Stomach (tissue), 9 donors: ENCODE data around the gene DGCR8. TPM values are rescaled to one million over a fixed set of nuclear protein-coding genes. Genes with fewer than 3 reads are reported as not detected.

Source experiments
- DNase-seq, 2 donors: peaks; one replicate each; pipeline versions ENCODE4 v3.0.0 to v3.0.0-alpha.2; 2013 to 2019
- H3K27ac ChIP-seq, 5 donors: fragments of 200-600 bp in 4 of 5; sonication (generic) in 4 of 5; one replicate each; pipeline ENCODE4 v1.5.1; 2013 to 2019; ENCODE audit warnings: mild to moderate bottlenecking in 1 of 5, moderate library complexity in 1 of 5
- H3K27me3 ChIP-seq, 3 donors: fragments of 200-600 bp; sonication (generic); one replicate each; pipeline ENCODE4 v1.5.1; 2017 to 2019; ENCODE audit warnings: mixed run types in 1 of 3
- H3K36me3 ChIP-seq, 4 donors: fragments of 200-600 bp; sonication (generic); 1 replicate in 3 of 4; 2 replicates in 1 of 4; pipeline ENCODE4 v1.5.1; 2016 to 2019
- H3K4me1 ChIP-seq, 4 donors: fragments of 200-600 bp; sonication (generic); one replicate each; pipeline ENCODE4 v1.5.1; 2016 to 2019
- H3K4me3 ChIP-seq, 4 donors: fragments of 200-600 bp; sonication (generic) in 3 of 4; one replicate each; pipeline ENCODE4 v1.5.1; 2016 to 2019; ENCODE audit warnings: mild to moderate bottlenecking in 1 of 4
- H3K9me3 ChIP-seq, 4 donors: fragments of 200-600 bp; sonication (generic); one replicate each; pipeline ENCODE4 v1.5.1; 2016 to 2019
- EP300 ChIP-seq: sonication (generic); formaldehyde crosslinking; IDR thresholded peaks from one replicate; pipeline ENCODE4 v1.6.1; 2017; ENCODE audit warnings: antibody characterized with exemption
- POLR2A ChIP-seq, 4 donors: fragments of 450-650 bp; IDR thresholded peaks; one replicate each; pipeline ENCODE4 v1.6.1; 2016; ENCODE audit warnings: antibody characterized with exemption in 4 of 4, control low read depth in 2 of 4, mild to moderate bottlenecking in 1 of 4, moderate library complexity in 1 of 4
- POLR2AphosphoS5 ChIP-seq, 3 donors: sonication (generic); formaldehyde crosslinking; IDR thresholded peaks; one replicate each; pipeline ENCODE4 v1.6.1; 2016; ENCODE audit warnings: antibody characterized with exemption in 3 of 3
- WGBS, 5 donors: extraction: QIAGEN DNeasy Blood & Tissue Kit in 3 of 5; methylation state at CpG; one replicate each; pipeline versions ENCODE4 v1.1.5 to v1.1.7; 2013 to 2018; 5-methylcytosine and 5-hydroxymethylcytosine counted together
- intact Hi-C: fragments of 100-400 bp; cut with DNase I; formaldehyde crosslinking; loops from one replicate; pipeline ENCODE4 v1.15.1; 2023; ENCODE audit warnings: low total_unique reads
- polyA plus RNA-seq, 3 donors: library from polyadenylated mRNA; stranded (reverse); fragments of 200-250 nt; gene quantifications; one replicate each; pipeline ENCODE4 v1.2.3, GENCODE V29; 2013
- total RNA-seq, 5 donors: library from RNA; depleted of rRNA; stranded (reverse); fragments of >200 nt; gene quantifications; one replicate each; pipeline versions ENCODE4 v1.1.0 to v1.2.3, GENCODE V29; 2014 to 2016
- TF ChIP-seq, protein P1 (sequence below), 7 experiments: fragments of 450-650 bp in 4 of 7; fragments of 200-600 bp in 3 of 7; sonication (generic) in 3 of 7; IDR thresholded peaks; one replicate each; pipeline ENCODE4 v1.5.1; 2016 to 2019; ENCODE audit warnings: antibody characterized with exemption in 7 of 7, control low read depth in 2 of 7, mild to moderate bottlenecking in 1 of 7
- donor health status: healthy with polysubstance abuse.
- donor health status: Bipolar disorder and iron deficiency.
- donor health status: healthy.

Gene DGCR8
- total and polyA plus RNA-seq, 8 donors: 7.8 to 55.4 (median 30.6) TPM

DNA sequence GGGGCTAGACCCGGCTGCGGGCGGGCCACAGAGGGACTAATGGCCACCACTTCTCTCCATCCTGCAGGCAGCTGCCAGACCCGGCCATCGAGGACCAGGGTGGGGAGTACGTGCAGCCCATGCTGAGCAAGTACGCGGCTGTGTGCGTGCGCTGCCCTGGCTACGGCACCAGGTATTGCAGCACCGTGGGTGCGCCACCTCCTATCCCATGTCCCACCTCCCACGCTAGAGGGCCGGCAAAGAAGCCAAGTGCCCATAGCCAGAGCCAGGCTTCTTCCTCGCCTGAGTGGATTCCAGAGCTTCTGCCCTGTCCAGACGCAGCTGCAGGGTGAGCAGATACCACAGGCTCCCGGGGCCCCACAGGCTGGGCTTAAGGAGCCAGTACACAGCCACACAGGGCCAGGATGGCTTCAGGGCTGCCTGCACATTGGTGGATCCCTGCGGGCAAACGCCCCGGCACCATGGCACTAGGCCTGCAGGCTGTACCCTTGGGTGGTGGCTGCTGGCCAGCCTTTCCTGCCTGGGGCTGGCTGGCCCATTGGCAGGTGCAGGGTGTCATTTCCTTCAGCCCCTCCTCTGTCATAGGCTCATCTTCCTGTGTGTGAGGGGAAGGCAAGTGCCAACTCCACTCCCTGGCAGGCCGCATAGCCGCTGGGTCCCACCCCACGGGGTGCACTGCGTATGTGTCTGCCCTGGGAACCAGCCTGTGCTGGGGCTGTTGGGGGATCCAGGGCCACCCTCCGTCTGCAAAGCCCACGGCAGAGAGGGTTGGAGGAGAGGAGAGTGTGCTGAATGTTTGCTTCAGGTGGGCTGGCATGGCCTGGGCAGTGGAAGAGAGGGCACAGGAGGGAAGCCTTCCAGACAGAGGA lies 16.5 kb upstream of the DGCR8 start:
- 84 to 95% (median 94%) methylated on average over 22 to 27 of the region's 27 CpGs for WGBS, 5 donors
- intact Hi-C loops: no loop called here
- H3K27me3 ChIP-seq: no peaks in the 10 kb centered on the region

DNA sequence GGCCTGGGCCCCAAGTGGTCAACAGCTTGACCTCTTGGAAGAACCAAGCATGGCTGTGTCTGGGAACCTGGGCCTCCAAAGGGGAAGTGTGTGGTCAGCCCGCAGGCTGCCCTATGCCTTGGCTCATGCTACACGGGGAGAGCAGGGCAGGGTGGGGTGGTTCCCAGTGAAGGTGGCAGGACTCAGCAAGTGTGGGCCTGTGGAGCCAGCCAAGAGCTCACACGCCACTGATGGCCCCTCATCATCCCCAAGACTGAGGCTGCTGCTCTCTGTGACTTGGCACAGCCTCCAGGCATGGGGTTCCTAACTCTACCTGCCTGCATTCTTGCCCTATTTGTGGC lies 15.9 kb upstream of the DGCR8 start:
- DNase-seq: no peak
- Histone ChIP-seq H3K27ac (no peak overlapping the region), H3K36me3 (peaks cover 28 to 72% (median 67%) of the 10 kb centered on the region in 4 donors), H3K4me3 (no peak overlapping the region), H3K9me3 (no peaks in the 10 kb centered on the region), H3K4me1 (no peaks in the 10 kb centered on the region), H3K27me3 (no peaks in the 10 kb centered on the region)
- TF ChIP-seq POLR2A (IDR thresholded peaks at IDR 0.05): no peak
- no peak for TF ChIP-seq EP300
- no peak for TF ChIP-seq POLR2AphosphoS5 (IDR thresholded peaks at IDR 0.05)
- TF ChIP-seq, protein P1, sequence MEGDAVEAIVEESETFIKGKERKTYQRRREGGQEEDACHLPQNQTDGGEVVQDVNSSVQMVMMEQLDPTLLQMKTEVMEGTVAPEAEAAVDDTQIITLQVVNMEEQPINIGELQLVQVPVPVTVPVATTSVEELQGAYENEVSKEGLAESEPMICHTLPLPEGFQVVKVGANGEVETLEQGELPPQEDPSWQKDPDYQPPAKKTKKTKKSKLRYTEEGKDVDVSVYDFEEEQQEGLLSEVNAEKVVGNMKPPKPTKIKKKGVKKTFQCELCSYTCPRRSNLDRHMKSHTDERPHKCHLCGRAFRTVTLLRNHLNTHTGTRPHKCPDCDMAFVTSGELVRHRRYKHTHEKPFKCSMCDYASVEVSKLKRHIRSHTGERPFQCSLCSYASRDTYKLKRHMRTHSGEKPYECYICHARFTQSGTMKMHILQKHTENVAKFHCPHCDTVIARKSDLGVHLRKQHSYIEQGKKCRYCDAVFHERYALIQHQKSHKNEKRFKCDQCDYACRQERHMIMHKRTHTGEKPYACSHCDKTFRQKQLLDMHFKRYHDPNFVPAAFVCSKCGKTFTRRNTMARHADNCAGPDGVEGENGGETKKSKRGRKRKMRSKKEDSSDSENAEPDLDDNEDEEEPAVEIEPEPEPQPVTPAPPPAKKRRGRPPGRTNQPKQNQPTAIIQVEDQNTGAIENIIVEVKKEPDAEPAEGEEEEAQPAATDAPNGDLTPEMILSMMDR (IDR thresholded peaks at IDR 0.05): no peak
- 82 to 100% (median 88%) methylated on average over 1 to 3 of the region's 3 CpGs for WGBS, 5 donors
- intact Hi-C loops: no loop called here

More for the DNA sequence above, 16.5 kb upstream of the DGCR8 start:
- Histone ChIP-seq H3K4me1 (no peaks in the 10 kb centered on the region), H3K36me3 (peaks cover 28 to 78% (median 73%) of the 10 kb centered on the region in 4 donors), H3K4me3 (no peak overlapping the region), H3K27ac (no peak overlapping the region), H3K9me3 (no peaks in the 10 kb centered on the region)
- DNase-seq: no peak
- TF ChIP-seq POLR2AphosphoS5 (IDR thresholded peaks at IDR 0.05): no peak
- TF ChIP-seq POLR2A (IDR thresholded peaks at IDR 0.05): no peak
- no peak for TF ChIP-seq EP300
- TF ChIP-seq, protein P1 (IDR thresholded peaks at IDR 0.05): no peak

DNA sequence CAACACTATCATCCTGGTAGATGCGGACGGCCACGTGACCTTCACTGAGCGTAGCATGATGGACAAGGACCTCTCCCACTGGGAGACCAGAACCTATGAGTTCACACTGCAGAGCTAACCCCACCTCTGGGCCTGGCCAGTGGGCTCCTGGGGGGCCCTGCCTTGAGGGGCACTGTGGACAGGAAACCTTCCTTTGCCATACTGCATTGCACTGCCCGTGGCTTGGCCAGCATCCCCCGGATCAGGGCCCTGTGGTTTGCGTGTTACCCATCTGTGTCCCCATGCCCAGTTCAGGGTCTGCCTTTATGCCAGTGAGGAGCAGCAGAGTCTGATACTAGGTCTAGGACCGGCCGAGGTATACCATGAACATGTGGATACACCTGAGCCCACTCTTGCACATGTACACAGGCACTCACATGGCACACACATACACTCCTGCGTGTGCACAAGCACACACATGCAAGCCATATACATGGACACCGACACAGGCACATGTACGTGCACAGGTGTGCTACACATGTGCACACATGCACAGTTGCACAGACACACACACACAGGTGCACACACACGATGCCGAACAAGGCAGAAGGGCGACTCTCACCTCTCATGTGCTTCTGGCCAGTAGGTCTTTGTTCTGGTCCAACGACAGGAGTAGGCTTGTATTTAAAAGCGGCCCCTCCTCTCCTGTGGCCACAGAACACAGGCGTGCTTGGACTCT lies 15.3 kb upstream of the DGCR8 start:
- DNase-seq: no peak
- no peaks in the 10 kb centered on the region for H3K9me3 ChIP-seq
- intact Hi-C loops: no loop called here
- TF ChIP-seq, protein P1 (IDR thresholded peaks at IDR 0.05): no peak
- TF ChIP-seq EP300: no peak
- no peak for TF ChIP-seq POLR2A (IDR thresholded peaks at IDR 0.05)
- TF ChIP-seq POLR2AphosphoS5 (IDR thresholded peaks at IDR 0.05): no peak
- WGBS, 5 donors: 88 to 93% (median 92%) methylated on average over 12 to 18 of the region's 18 CpGs
- no peaks in the 10 kb centered on the region for H3K27me3 ChIP-seq
- H3K27ac ChIP-seq: no peak overlapping the region
- no peaks in the 10 kb centered on the region for H3K4me1 ChIP-seq
- no peak overlapping the region for H3K4me3 ChIP-seq
- peaks cover 28 to 68% (median 61%) of the 10 kb centered on the region in 4 donors for H3K36me3 ChIP-seq

DNA sequence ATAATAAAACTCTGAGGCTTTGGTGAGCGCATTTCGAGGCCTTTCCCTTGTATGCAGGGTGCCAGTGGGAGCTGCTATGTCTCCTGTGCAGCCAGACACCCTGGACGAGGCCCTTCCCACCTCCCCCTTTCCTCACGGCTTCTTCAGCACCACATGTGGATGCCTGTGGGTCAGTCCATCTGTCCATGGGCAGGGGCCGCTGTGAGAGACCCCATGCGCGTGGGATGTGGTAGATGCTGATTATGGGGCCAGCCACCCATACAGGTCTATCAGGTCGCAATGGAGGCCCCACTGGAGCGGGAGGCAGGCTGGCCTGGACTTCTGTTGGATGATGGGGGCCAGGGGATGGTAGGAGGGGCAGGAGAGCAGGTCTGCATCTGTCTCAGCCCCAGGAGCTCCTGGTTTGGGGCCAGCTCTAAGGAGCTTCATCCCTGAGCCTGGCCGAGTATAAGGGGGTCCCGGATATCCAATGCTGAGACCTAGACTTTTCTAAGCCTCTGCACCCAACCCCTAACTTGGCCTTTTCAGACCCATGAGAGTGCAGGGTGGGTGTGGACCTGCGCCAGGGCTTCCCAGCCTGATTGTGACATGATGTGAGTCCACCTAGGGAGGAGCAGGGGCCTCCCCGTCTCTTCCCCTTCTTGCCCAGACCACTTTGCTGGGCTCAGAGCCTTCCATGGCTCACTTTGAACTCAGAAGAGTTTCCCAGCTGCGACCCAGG lies 14.0 kb upstream of the DGCR8 start:
- DNase-seq: no peak

More for the DNA sequence above, 14.0 kb upstream of the DGCR8 start:
- H3K4me3 ChIP-seq: no peak overlapping the region
- no peak overlapping the region for H3K27ac ChIP-seq
- H3K36me3 ChIP-seq: peaks cover 27 to 55% (median 52%) of the 10 kb centered on the region in 4 donors
- H3K27me3 ChIP-seq: no peaks in the 10 kb centered on the region
- no peaks in the 10 kb centered on the region for H3K9me3 ChIP-seq
- TF ChIP-seq POLR2AphosphoS5 (IDR thresholded peaks at IDR 0.05): no peak
- TF ChIP-seq EP300: no peak
- TF ChIP-seq, protein P1 (IDR thresholded peaks at IDR 0.05): no peak
- no peak for TF ChIP-seq POLR2A (IDR thresholded peaks at IDR 0.05)
- 84 to 93% (median 90%) methylated on average over 8 to 14 of the region's 14 CpGs for WGBS, 5 donors
- no peaks in the 10 kb centered on the region for H3K4me1 ChIP-seq
- intact Hi-C loops: no loop called here
